Measurements from ENCODE around the gene PTPRN2. TPM values are rescaled to one million over a fixed set of nuclear protein-coding genes. Genes with fewer than 3 reads are reported as not detected.

The PTPRN2 gene
- total and polyA plus RNA-seq, 4 experiments from 2014 or later, result 1.7 to 2.6 (median 1.9) TPM

DNA sequence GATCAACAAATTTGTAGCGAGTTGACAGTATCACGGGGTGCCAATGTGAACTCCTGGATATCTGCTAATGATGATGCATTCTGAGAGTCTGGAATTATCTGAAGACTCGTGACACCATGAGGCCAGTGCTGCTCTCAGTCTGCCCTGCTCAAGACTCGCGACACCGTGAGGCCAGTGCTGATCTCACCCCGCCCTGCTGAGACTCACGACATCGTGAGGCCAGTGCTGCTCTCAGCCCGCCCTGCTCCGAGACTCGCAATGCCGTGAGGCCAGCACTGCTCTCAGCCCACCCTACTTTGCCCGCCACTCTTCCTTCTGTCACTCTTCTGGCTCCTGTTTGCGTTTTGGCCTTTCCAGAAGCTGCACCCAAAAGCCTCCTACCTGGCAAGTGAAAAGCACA, 411.8 kb downstream of the PTPRN2 start:
- H3K4me1 ChIP-seq (ENCODE audit: insufficient read depth, low read length), result no peaks in the 10 kb centered on the region
- ChIA-PET CTCF (ENCODE audit: partially characterized antibody) (no interaction called here), POLR2A (ENCODE audit: partially characterized antibody) (no interaction called here)
- H3K27ac ChIP-seq (ENCODE audit: low read depth, low read length), result no peak overlapping the region
- no peaks in the 10 kb centered on the region for H3K9me3 ChIP-seq (ENCODE audit: control insufficient read depth in 1 of 2, low read length in 2 of 2)
- Mint-ChIP-seq H3K36me3 (no peaks in the 10 kb centered on the region), H3K4me1 (no peaks in the 10 kb centered on the region), H3K27me3 (peaks cover 1 to 2% of the 10 kb centered on the region in 2 donors), H3K27ac (no peak overlapping the region), H3K4me3 (no peak overlapping the region), H3K9me3 (peaks cover 5 to 39% (median 22%) of the 10 kb centered on the region in 8 donors)
- no peaks in the 10 kb centered on the region for H3K27me3 ChIP-seq (ENCODE audit: insufficient read depth, low read length)
- intact Hi-C loops (cut with micrococcal nuclease), result no loop called here
- H3K4me3 ChIP-seq (ENCODE audit: low read length in 2 of 2), result no peak overlapping the region
- DNase-seq, result no peak
- H3K36me3 ChIP-seq (ENCODE audit: insufficient read depth, low read length), result no peaks in the 10 kb centered on the region

DNA sequence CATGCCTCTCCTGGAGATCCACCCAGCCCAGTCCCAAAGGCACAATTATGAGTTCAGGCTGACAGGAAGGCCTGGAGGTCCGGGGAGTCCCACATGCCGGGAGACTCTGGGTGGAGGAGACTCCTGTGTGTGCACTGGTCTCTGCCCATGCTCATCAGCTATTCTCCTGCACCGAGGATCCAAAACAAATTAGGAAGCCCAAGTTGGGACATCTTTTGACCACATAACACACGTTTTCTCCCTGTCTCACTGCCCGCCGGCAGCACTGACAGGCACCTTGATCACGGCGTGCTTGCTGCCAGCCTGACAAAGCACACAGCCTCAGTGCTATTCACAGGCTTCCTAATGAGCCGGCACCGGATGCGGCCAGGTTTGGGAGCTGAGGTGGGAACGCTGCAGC, 412.7 kb downstream of the PTPRN2 start:
- Histone ChIP-seq H3K4me1 (ENCODE audit: insufficient read depth, low read length) (no peaks in the 10 kb centered on the region), H3K9me3 (ENCODE audit: control insufficient read depth in 1 of 2, low read length in 2 of 2) (no peaks in the 10 kb centered on the region), H3K27ac (ENCODE audit: low read depth, low read length) (no peak overlapping the region), H3K4me3 (ENCODE audit: low read length in 2 of 2) (no peak overlapping the region), H3K27me3 (ENCODE audit: insufficient read depth, low read length) (no peaks in the 10 kb centered on the region), H3K36me3 (ENCODE audit: insufficient read depth, low read length) (no peaks in the 10 kb centered on the region)
- POLR2A ChIA-PET (ENCODE audit: partially characterized antibody), result no interaction called here
- H3K36me3 Mint-ChIP-seq, result no peaks in the 10 kb centered on the region
- no peak overlapping the region for H3K27ac Mint-ChIP-seq
- H3K27me3 Mint-ChIP-seq, result peaks cover 1 to 2% of the 10 kb centered on the region in 2 donors
- DNase-seq, result no peak
- H3K4me3 Mint-ChIP-seq, result no peak overlapping the region
- intact Hi-C loops (cut with micrococcal nuclease), result no loop called here
- H3K9me3 Mint-ChIP-seq, result peaks cover 5 to 39% (median 22%) of the 10 kb centered on the region in 8 donors
- CTCF ChIA-PET (ENCODE audit: partially characterized antibody), result no interaction called here
- no peaks in the 10 kb centered on the region for H3K4me1 Mint-ChIP-seq

DNA sequence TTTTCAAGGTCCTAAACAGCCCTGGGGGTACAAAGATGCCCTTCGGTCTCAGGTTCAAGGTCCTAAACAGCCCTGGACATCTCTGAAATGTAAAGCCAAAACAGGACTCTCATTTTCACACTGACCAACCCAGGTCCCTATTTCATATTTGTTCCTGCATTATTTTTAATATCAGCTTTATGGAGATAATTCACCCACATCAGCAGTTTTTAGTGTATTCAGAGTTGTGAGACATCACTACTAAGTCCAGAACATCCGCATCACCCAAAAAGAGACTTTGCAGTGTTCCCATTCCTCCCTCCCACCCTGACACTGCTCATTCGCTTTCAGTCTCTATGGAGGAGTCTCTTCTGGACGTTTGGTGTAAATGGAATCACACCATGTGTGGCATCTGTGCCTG, 420.2 kb downstream of the PTPRN2 start:
- ChIA-PET CTCF (ENCODE audit: partially characterized antibody) (no interaction called here), POLR2A (ENCODE audit: partially characterized antibody) (no interaction called here)
- Histone ChIP-seq H3K4me3 (ENCODE audit: low read length in 2 of 2) (no peak overlapping the region), H3K36me3 (ENCODE audit: insufficient read depth, low read length) (no peaks in the 10 kb centered on the region), H3K27me3 (ENCODE audit: insufficient read depth, low read length) (no peaks in the 10 kb centered on the region), H3K4me1 (ENCODE audit: insufficient read depth, low read length) (no peaks in the 10 kb centered on the region), H3K27ac (ENCODE audit: low read depth, low read length) (no peak overlapping the region), H3K9me3 (ENCODE audit: control insufficient read depth in 1 of 2, low read length in 2 of 2) (no peaks in the 10 kb centered on the region)
- peaks cover 0 to 4% (median 0%) of the 10 kb centered on the region in 4 donors for H3K4me1 Mint-ChIP-seq
- H3K27ac Mint-ChIP-seq, result no peak overlapping the region
- no peak for DNase-seq
- H3K27me3 Mint-ChIP-seq, result no peaks in the 10 kb centered on the region
- H3K9me3 Mint-ChIP-seq, result peaks cover 2 to 7% (median 4%) of the 10 kb centered on the region in 8 donors
- no peak overlapping the region for H3K4me3 Mint-ChIP-seq
- intact Hi-C loops (cut with micrococcal nuclease), result no loop called here
- H3K36me3 Mint-ChIP-seq, result no peaks in the 10 kb centered on the region

DNA sequence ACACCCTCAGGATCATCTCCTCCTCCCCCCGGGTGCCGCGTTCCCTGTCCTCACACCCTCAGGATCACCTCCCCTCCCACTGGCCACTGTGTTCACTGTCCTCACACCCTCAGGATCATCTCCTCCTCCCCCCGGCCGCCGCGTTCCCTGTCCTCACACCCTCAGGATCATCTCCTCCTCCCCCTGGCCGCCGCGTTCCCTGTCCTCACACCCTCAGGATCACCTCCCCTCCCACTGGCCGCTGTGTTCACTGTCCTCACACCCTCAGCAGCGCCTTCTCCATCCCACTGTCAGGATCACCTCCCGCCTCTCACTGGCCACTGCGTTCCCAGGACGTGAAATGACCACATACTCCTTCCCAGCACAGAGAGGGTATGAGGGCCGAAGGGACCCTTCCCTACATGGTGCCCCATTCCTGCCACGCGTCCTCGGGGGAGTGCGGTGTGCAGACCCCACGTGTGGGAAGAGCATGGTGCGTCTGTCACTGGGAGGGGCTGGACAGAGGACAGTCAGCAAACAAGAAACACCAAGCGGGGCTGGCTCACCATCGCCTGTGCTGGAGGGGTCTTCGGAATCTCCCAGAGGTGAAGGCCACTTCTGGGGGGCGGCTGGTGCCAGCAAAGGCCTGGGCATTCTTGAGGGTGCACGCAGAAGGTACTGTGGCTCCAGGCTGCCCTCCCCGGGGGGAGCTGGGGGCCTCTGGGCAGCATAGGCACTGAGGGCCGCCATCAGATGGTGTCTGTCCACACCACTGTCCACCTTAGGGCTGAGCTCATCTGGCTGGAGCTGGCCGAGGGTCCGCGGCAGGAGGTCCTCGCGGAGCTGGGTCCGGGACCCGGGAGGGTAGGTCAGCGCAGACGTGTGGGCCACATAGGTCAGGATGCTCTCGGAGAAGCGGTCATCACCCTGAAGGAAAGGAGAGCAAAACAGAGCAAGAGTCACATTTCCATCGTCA, 421.0 kb downstream of the PTPRN2 start:
- no peaks in the 10 kb centered on the region for H3K27me3 Mint-ChIP-seq
- Histone ChIP-seq H3K27me3 (ENCODE audit: insufficient read depth, low read length) (no peaks in the 10 kb centered on the region), H3K4me1 (ENCODE audit: insufficient read depth, low read length) (no peaks in the 10 kb centered on the region), H3K36me3 (ENCODE audit: insufficient read depth, low read length) (no peaks in the 10 kb centered on the region), H3K27ac (ENCODE audit: low read depth, low read length) (no peak overlapping the region), H3K9me3 (ENCODE audit: control insufficient read depth in 1 of 2, low read length in 2 of 2) (no peaks in the 10 kb centered on the region), H3K4me3 (ENCODE audit: low read length in 2 of 2) (no peak overlapping the region)
- H3K27ac Mint-ChIP-seq, result peak overlapping the region in 1 of 7 donors; percentile 50
- ChIA-PET POLR2A (ENCODE audit: partially characterized antibody) (no interaction called here), CTCF (ENCODE audit: partially characterized antibody) (no interaction called here)
- intact Hi-C loops (cut with micrococcal nuclease), result no loop called here
- H3K4me1 Mint-ChIP-seq, result peaks cover 0 to 4% (median 0%) of the 10 kb centered on the region in 4 donors
- H3K4me3 Mint-ChIP-seq, result no peak overlapping the region
- no peaks in the 10 kb centered on the region for H3K36me3 Mint-ChIP-seq
- no peak for DNase-seq
- peaks cover 0 to 6% (median 2%) of the 10 kb centered on the region in 8 donors for H3K9me3 Mint-ChIP-seq

DNA sequence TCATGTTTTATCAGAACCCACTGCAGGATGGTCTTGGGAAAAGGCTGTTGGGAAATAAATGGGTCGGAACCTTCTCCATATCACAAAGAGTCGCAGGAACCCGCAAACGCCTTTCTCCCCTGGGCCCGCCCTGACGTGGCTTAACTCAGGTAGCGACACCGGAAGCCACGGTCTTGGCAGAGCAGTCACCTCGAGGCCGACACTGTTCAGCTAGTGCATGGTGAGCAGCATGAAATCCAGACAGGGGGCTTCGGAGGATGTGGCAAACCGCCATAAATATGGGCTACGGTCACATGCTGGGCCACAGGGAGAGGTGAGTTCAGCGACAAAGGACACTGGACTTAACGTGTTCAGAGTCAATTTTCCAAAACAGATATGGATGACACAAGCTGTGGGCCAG, 421.9 kb downstream of the PTPRN2 start:
- Mint-ChIP-seq H3K4me3 (no peak overlapping the region), H3K36me3 (no peaks in the 10 kb centered on the region), H3K4me1 (peaks cover 0 to 4% (median 0%) of the 10 kb centered on the region in 4 donors), H3K9me3 (peaks cover 0 to 6% (median 2%) of the 10 kb centered on the region in 8 donors), H3K27me3 (no peaks in the 10 kb centered on the region), H3K27ac (no peak overlapping the region)
- POLR2A ChIA-PET (ENCODE audit: partially characterized antibody), result no interaction called here
- no peaks in the 10 kb centered on the region for H3K27me3 ChIP-seq (ENCODE audit: insufficient read depth, low read length)
- no peaks in the 10 kb centered on the region for H3K4me1 ChIP-seq (ENCODE audit: insufficient read depth, low read length)
- H3K36me3 ChIP-seq (ENCODE audit: insufficient read depth, low read length), result no peaks in the 10 kb centered on the region
- H3K9me3 ChIP-seq (ENCODE audit: control insufficient read depth in 1 of 2, low read length in 2 of 2), result no peaks in the 10 kb centered on the region
- H3K4me3 ChIP-seq (ENCODE audit: low read length in 2 of 2), result no peak overlapping the region
- CTCF ChIA-PET (ENCODE audit: partially characterized antibody), result no interaction called here
- intact Hi-C loops (cut with micrococcal nuclease), result no loop called here
- DNase-seq, result no peak
- no peak overlapping the region for H3K27ac ChIP-seq (ENCODE audit: low read depth, low read length)

DNA sequence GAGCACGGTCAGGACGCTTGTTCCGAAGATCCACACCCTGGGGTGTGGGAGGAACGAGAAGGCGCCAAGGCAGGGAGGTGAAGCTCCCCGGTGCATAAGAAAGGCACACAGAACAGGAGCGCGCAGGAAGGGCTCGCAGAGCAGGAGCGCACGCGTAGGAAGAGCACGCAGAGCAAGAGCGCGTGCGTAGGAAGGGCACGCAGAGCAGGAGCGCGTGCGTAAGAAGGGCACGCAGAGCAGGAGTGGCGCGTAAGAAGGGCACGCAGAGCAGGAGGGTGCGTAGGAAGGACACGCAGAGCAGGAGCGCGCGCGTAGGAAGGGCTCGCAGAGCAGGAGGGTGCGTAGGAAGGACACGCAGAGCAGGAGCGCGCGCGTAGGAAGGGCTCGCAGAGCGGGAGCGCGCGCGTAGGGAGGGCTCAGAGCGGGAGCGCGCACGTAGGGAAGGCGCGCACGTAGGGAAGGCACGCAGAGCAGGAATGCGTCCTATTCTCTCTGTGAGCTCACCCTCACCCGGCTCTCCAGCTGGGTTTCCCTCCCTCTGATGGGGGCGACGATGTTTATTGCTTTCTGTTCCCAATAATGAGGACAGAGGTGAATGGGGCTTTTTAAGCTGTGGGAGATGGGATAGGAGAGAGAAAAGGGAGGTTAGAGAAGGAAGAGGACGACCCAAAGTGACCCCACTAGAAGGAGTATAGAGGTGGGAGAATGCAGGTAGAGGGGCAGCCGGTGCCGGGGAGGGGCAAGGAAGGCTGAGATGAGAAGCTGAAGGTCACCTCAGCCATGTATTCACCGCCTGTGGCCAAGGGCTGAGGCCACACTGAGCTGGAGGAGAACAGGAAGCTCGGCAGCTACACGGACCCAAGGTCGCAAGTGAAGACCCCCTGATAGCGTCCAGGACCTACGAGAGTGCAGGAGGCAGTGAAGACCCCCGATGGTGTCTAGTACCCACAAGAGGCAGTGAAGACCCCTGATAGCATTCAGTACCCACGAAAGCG, 423.2 kb downstream of the PTPRN2 start:
- Mint-ChIP-seq H3K4me1 (peaks cover 0 to 4% (median 0%) of the 10 kb centered on the region in 4 donors), H3K9me3 (peaks cover 0 to 6% (median 4%) of the 10 kb centered on the region in 8 donors), H3K36me3 (no peaks in the 10 kb centered on the region), H3K4me3 (no peak overlapping the region), H3K27ac (peak overlapping the region in 1 of 7 donors; percentile 88), H3K27me3 (no peaks in the 10 kb centered on the region)
- Histone ChIP-seq H3K27ac (ENCODE audit: low read depth, low read length) (no peak overlapping the region), H3K36me3 (ENCODE audit: insufficient read depth, low read length) (no peaks in the 10 kb centered on the region), H3K4me1 (ENCODE audit: insufficient read depth, low read length) (no peaks in the 10 kb centered on the region), H3K9me3 (ENCODE audit: control insufficient read depth in 1 of 2, low read length in 2 of 2) (no peaks in the 10 kb centered on the region), H3K4me3 (ENCODE audit: low read length in 2 of 2) (no peak overlapping the region), H3K27me3 (ENCODE audit: insufficient read depth, low read length) (no peaks in the 10 kb centered on the region)
- CTCF ChIA-PET (ENCODE audit: partially characterized antibody), result no interaction called here
- POLR2A ChIA-PET (ENCODE audit: partially characterized antibody), result no interaction called here
- intact Hi-C loops (cut with micrococcal nuclease), result no loop called here
- no peak for DNase-seq

DNA sequence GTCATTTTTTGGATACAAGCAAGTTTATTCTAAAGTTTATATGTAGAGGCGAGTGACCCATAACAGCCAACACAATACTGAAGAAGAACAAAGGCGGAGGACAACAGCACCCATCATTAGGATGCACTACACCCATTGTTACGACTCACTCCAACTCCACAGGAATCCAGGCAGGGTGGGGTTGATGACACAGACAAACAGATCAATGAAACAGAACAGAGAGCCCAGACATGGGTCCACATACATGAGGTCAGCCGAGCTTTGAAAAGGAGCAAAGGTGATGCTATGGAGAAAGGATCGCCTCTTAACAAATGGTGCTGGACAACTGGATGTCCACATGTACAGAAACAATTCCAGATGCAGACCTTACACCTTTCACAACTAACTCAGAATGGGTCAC, 426.4 kb downstream of the PTPRN2 start:
- Mint-ChIP-seq H3K4me1 (peaks cover 0 to 4% (median 0%) of the 10 kb centered on the region in 4 donors), H3K4me3 (no peak overlapping the region), H3K27ac (no peak overlapping the region), H3K27me3 (no peaks in the 10 kb centered on the region), H3K9me3 (peaks cover 0 to 7% (median 5%) of the 10 kb centered on the region in 8 donors), H3K36me3 (no peaks in the 10 kb centered on the region)
- ChIA-PET CTCF (ENCODE audit: partially characterized antibody) (no interaction called here), POLR2A (ENCODE audit: partially characterized antibody) (no interaction called here)
- Histone ChIP-seq H3K27me3 (ENCODE audit: insufficient read depth, low read length) (no peaks in the 10 kb centered on the region), H3K36me3 (ENCODE audit: insufficient read depth, low read length) (no peaks in the 10 kb centered on the region), H3K4me1 (ENCODE audit: insufficient read depth, low read length) (no peaks in the 10 kb centered on the region), H3K27ac (ENCODE audit: low read depth, low read length) (no peak overlapping the region), H3K4me3 (ENCODE audit: low read length in 2 of 2) (no peak overlapping the region), H3K9me3 (ENCODE audit: control insufficient read depth in 1 of 2, low read length in 2 of 2) (no peaks in the 10 kb centered on the region)
- DNase-seq, result no peak
- intact Hi-C loops (cut with micrococcal nuclease), result no loop called here

All from CD4-positive, alpha-beta memory T cell (primary cell).